NOMO-1 treated with DMSO at 0.1 percent for 48 hours (cell line): ENCODE measurements around the gene DPYD.

Experiments used
- DNase-seq: peaks from one replicate; lab custom pipeline; 2025; ENCODE audit not compliant: unreplicated experiment; lab: John Stamatoyannopoulos, UW

The DPYD gene

GRCh38 chr1:97164276-97164639, 756.6 kb downstream of the DPYD start:
- DNase-seq, result peak; percentile 81

- no peak for DNase-seq
These were observed 757.1 kb downstream of the DPYD start for GRCh38 chr1:97163591-97164275.

GRCh38 chr1:97160818-97161217, 760.0 kb downstream of the DPYD start:
- DNase-seq, result no peak

- DNase-seq, result peak; percentile 62
These were observed 761.5 kb downstream of the DPYD start for GRCh38 chr1:97159342-97159741.

- DNase-seq, result no peak
These were observed 762.1 kb downstream of the DPYD start for GRCh38 chr1:97158691-97159096.

- no peak for DNase-seq
These were observed 762.8 kb downstream of the DPYD start for GRCh38 chr1:97157991-97158390.

GRCh38 chr1:97151651-97152050, 769.2 kb downstream of the DPYD start:
- no peak for DNase-seq

- no peak for DNase-seq
These were observed 775.4 kb downstream of the DPYD start for GRCh38 chr1:97145321-97145956.

GRCh38 chr1:97144527-97144926, 776.3 kb downstream of the DPYD start:
- no peak for DNase-seq

GRCh38 chr1:97143236-97143882, 777.5 kb downstream of the DPYD start:
- DNase-seq, result no peak

- DNase-seq, result no peak
These were observed 780.2 kb downstream of the DPYD start for GRCh38 chr1:97140611-97141010.

GRCh38 chr1:97139512-97139911, 781.3 kb downstream of the DPYD start:
- DNase-seq, result no peak

- no peak for DNase-seq
These were observed 782.3 kb downstream of the DPYD start for GRCh38 chr1:97138515-97139032.

GRCh38 chr1:97137862-97138514, 782.8 kb downstream of the DPYD start:
- peak; percentile 74 for DNase-seq

GRCh38 chr1:97136996-97137395, 783.8 kb downstream of the DPYD start:
- DNase-seq, result no peak

GRCh38 chr1:97135972-97136371, 784.9 kb downstream of the DPYD start:
- DNase-seq, result no peak

GRCh38 chr1:97128426-97128825, 792.4 kb downstream of the DPYD start:
- no peak for DNase-seq

- no peak for DNase-seq
These were observed 797.0 kb downstream of the DPYD start for GRCh38 chr1:97123717-97124431.

- DNase-seq, result no peak
These were observed 800.0 kb downstream of the DPYD start for GRCh38 chr1:97120806-97121205.

- no peak for DNase-seq
These were observed 801.3 kb downstream of the DPYD start for GRCh38 chr1:97119260-97120158.
